ENCODE measurements around the gene AOPEP. TPM values are rescaled to one million over a fixed set of nuclear protein-coding genes. Genes with fewer than 3 reads are reported as not detected.

AOPEP gene
- total RNA-seq, 4 donors from 2014 or later: 80.7 to 428 (median 126) TPM

- no peaks in the 10 kb centered on the region for H3K36me3 ChIP-seq
- TF ChIP-seq POLR2A (IDR thresholded peaks at IDR 0.05): no peak
- peaks cover 0 to 6% of the 10 kb centered on the region in 2 donors for H3K4me1 ChIP-seq
- DNase-seq: peak; percentile 58 to 65
- peak overlapping the region; percentile 75 to 88 for H3K4me3 ChIP-seq
- H3K27me3 ChIP-seq: no peaks in the 10 kb centered on the region
- intact Hi-C loops (cut with DNase I; ENCODE audit: low total_unique reads): loop anchor here (5.0 to 10.0 kb wide), 2 partner anchors 82 to 219 kb away; no protein-coding TSS in a partner anchor
- H3K27ac ChIP-seq: peak overlapping the region; percentile 100
- no peaks in the 10 kb centered on the region for H3K9me3 ChIP-seq
Measured at GRCh38 chr9:95003689-95004410, 277.4 kb downstream of the AOPEP start.

- Histone ChIP-seq H3K27ac (peak overlapping the region; percentile 100), H3K4me1 (peaks cover 0 to 6% of the 10 kb centered on the region in 2 donors), H3K36me3 (no peaks in the 10 kb centered on the region), H3K9me3 (no peaks in the 10 kb centered on the region), H3K27me3 (no peaks in the 10 kb centered on the region), H3K4me3 (peak overlapping the region; percentile 75 to 88)
- DNase-seq: peak; percentile 54 to 72
- TF ChIP-seq POLR2A (IDR thresholded peaks at IDR 0.05) (peak; percentile 39 to 51), CTCF (IDR thresholded peaks at IDR 0.05) (peak in 1 of 4 experiments; percentile 11)
- intact Hi-C loops (cut with DNase I; ENCODE audit: low total_unique reads): loop anchor here (5.0 to 10.0 kb wide), 2 partner anchors 82 to 220 kb away; no protein-coding TSS in a partner anchor
Measured at GRCh38 chr9:95004411-95005277, 278.1 kb downstream of the AOPEP start.

- DNase-seq: no peak
- H3K27ac ChIP-seq: peak overlapping the region; percentile 100
- H3K27me3 ChIP-seq: no peaks in the 10 kb centered on the region
- intact Hi-C loops (cut with DNase I; ENCODE audit: low total_unique reads): loop anchor here (10.0 kb wide), 1 partner anchor 221 kb away; no protein-coding TSS in a partner anchor
- TF ChIP-seq POLR2A (IDR thresholded peaks at IDR 0.05) (no peak), CTCF (IDR thresholded peaks at IDR 0.05) (no peak)
- peaks cover 0 to 6% of the 10 kb centered on the region in 2 donors for H3K4me1 ChIP-seq
- H3K9me3 ChIP-seq: no peaks in the 10 kb centered on the region
- no peaks in the 10 kb centered on the region for H3K36me3 ChIP-seq
- H3K4me3 ChIP-seq: peak overlapping the region; percentile 75 to 76
Measured at GRCh38 chr9:95005278-95006143, 279.0 kb downstream of the AOPEP start.

GRCh38 chr9:95007226-95007869, 280.8 kb downstream of the AOPEP start:
- Histone ChIP-seq H3K4me1 (peaks cover 0 to 2% of the 10 kb centered on the region in 2 donors), H3K4me3 (peak overlapping the region; percentile 75 to 76), H3K9me3 (no peaks in the 10 kb centered on the region), H3K27ac (peak overlapping the region; percentile 100), H3K36me3 (no peaks in the 10 kb centered on the region), H3K27me3 (no peaks in the 10 kb centered on the region)
- DNase-seq: no peak
- intact Hi-C loops (cut with DNase I; ENCODE audit: low total_unique reads): loop anchor here (10.0 kb wide), 1 partner anchor 223 kb away; no protein-coding TSS in a partner anchor
- TF ChIP-seq CTCF (IDR thresholded peaks at IDR 0.05) (no peak), POLR2A (IDR thresholded peaks at IDR 0.05) (peak in 1 of 2 donors; percentile 21)

Data from uterus (tissue), 4 donors.